HG03571 (cell line): ENCODE measurements around the gene SMYD5.
"Not testable (repeated sequence)": the region's sequence is repeated elsewhere in the genome, so short reads cannot be mapped to it uniquely, and the experiment has no call there.

Source experiments
- ATAC-seq: cut with Tn5 transposase; IDR thresholded peaks from one replicate; pipeline ENCODE4 v1.9.1; 2021; ENCODE audit not compliant: unreplicated experiment

SMYD5 gene

DNA sequence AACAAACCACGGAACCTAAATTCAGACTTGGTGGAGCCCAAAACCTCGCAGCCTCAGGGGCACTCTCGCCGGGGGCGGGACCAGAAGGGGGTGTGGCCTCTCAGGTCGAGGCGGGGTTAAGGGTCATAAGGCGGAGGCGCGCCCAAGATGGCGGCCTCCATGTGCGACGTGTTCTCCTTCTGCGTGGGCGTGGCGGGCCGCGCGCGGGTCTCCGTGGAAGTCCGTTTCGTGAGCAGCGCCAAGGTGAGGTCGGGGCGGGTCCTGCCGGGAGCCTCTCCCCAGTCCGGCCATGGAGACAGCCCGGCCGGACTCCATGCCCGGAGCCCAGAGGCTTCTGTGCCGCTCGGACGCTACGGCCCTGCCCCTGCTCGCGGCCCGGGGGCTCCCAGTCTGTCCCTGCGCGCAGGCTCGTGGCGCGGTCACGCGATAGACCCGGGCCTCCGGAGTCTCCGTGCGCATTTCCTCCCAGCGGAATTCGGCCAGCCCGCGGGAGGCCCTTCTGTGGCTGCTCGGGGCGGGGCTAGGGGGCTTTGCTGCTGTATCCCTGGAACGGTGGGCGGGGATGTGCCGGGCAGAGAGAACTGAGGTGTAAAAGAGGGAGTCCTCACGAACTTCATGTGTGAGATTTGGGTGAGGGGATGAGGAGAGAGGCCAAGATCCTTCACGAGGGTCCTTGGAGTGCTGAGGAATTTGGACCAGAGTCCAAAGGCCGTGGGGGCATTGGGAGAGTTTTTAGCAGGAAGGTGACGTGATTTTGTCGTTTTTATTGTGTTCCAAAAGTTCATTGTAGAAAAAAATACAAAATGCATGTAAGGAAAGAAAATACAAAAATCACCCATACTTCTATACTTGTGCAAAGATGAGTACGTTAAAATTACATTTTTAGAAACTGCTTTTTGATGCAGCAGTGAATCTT is at the start of gene SMYD5:
Gene SMYD5, plus strand, starts transcription at position 126 of the 916 bp plus-strand sequence. Its CDS starts 22 bp downstream, at position 148.
- peak; percentile 92 for ATAC-seq

DNA sequence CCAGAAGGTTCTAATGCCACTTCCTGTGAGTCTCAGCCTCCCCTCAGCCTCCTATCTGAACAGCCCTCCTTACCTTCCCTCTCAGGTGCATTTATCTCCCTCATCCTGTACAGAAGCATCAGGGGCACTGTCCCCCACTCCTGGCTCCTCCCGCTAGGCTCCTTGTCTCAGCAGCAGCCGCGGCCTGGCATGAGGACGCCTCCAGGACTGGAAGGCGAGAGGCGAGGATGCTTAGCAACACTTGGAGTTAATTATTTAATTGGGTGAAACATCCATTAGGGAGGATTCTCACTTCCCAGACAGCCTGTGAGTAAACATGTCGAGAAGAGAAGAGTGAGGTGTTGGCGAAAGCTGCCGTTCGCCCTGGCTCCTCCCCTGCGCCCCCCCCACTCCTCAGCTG is 48.1 kb upstream of the SMYD5 start:
- ATAC-seq = not testable (repeated sequence)

- ATAC-seq = not testable (repeated sequence)
Measured at GRCh38 chr2:73166813-73167212, 47.2 kb upstream of the SMYD5 start.

- ATAC-seq = not testable (repeated sequence)
Measured at GRCh38 chr2:73168348-73168747, 45.7 kb upstream of the SMYD5 start.

GRCh38 chr2:73170341-73170740 is 43.7 kb upstream of the SMYD5 start:
- not testable (repeated sequence) for ATAC-seq

DNA sequence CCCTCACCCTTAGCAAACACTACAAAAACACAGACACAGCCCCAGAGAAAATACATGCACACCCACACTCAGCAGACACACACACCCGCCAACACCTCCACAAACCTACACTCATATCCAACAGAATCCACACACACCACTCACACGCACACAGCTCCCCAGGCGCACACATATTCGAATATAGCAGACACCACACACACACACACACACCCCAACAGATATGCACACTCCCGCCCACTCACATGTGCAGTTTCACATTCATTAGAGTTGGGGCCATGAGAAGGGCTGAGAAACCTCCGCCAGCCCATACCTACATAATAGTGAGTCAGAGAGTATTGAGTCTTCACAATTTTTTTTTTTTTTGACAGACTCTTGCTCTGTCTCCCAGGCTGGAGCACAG is 41.1 kb upstream of the SMYD5 start:
- no peak for ATAC-seq

- ATAC-seq = no peak
Measured at GRCh38 chr2:73173781-73174180, 40.3 kb upstream of the SMYD5 start.

- ATAC-seq = no peak
Measured at GRCh38 chr2:73174244-73174643, 39.8 kb upstream of the SMYD5 start.

- no peak for ATAC-seq
Measured at GRCh38 chr2:73174941-73175662, 38.9 kb upstream of the SMYD5 start.

- no peak for ATAC-seq
Measured at GRCh38 chr2:73175663-73176204, 38.3 kb upstream of the SMYD5 start.

GRCh38 chr2:73176205-73176880 is 37.7 kb upstream of the SMYD5 start:
- ATAC-seq = no peak

- ATAC-seq = peak; percentile 82
Measured at GRCh38 chr2:73176881-73177644, 37.0 kb upstream of the SMYD5 start.

GRCh38 chr2:73177645-73178255 is 36.3 kb upstream of the SMYD5 start:
- ATAC-seq = no peak

- no peak for ATAC-seq
Measured at GRCh38 chr2:73185965-73186364, 28.1 kb upstream of the SMYD5 start.

GRCh38 chr2:73187549-73187948 is 26.5 kb upstream of the SMYD5 start:
- no peak for ATAC-seq

DNA sequence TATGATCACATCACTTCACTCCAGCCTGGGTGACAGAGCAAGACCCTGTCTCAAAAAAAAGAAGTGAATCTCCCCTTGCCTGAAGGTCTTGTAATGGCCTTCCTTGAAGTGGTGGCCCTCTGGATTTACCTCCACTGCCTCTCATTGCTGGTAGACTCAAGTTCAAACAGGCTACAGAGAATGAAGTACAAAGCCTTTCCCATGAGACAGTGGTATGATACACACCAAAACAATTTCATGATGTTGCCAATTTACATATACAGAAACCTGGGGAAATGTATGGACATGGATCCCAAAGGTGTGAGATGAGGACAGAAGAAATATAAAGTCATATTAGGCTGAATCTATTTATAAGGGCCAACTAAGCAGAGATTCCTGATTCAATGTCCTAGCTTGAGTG is 16.5 kb upstream of the SMYD5 start:
- no peak for ATAC-seq

DNA sequence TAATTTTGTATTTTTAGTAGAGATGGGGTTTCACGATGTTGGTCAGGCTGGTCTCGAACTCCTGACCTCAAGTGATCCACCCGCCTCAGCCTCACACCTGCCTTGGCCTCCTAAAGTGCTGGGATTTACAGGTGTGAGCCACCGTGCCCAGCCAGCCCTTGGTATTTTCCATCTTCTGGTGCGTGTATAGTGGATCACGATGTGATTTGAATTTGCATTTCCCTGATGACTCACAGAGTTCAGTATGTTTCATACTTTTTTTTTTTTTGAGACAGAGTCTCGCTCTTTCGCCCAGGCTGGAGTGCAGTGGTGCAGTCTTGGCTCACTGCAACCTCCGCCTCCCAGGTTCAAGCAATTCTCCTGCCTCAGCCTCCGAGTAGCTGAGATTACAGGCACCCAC is 13.8 kb upstream of the SMYD5 start:
- ATAC-seq = not testable (repeated sequence)

- no peak for ATAC-seq
Measured at GRCh38 chr2:73202156-73203054, 11.6 kb upstream of the SMYD5 start, which contains the start of gene NOTO. Gene NOTO (plus strand): TSS chr2:73202574. CDS start chr2:73202667, 93 bp downstream.
